AG09309 (cell line): ENCODE results near the gene MRPL53.

Experiments used
- DNase-seq: peaks from one replicate; pipeline ENCODE4 v3.0.0-alpha.2; 2010; ENCODE audit warnings: low read depth
- H3K4me3 ChIP-seq: 2 replicates; pipeline ENCODE4 v1.5.1; 2011; ENCODE audit warnings: mild to moderate bottlenecking, low read depth, low read length, moderate library complexity; ENCODE audit not compliant: control insufficient read depth
- CTCF ChIP-seq: IDR thresholded peaks from 2 replicates; pipeline ENCODE4 v1.5.1; 2011; ENCODE audit warnings: mild to moderate bottlenecking, low read depth, low read length, inconsistent platforms; ENCODE audit not compliant: insufficient read depth, control insufficient read depth; ENCODE audit errors: missing control alignments

MRPL53 gene

GRCh38 chr2:74496997-74497776, 24.7 kb upstream of the MRPL53 start:
- no peak for DNase-seq
- TF ChIP-seq CTCF = no peak
- no peak overlapping the region for H3K4me3 ChIP-seq

- no peak overlapping the region for H3K4me3 ChIP-seq
- TF ChIP-seq CTCF = no peak
- no peak for DNase-seq
Observed at GRCh38 chr2:74495440-74495839, 23.0 kb upstream of the MRPL53 start.

- TF ChIP-seq CTCF = no peak
- no peak overlapping the region for H3K4me3 ChIP-seq
- DNase-seq = no peak
Observed at GRCh38 chr2:74493546-74493945, 21.1 kb upstream of the MRPL53 start.

- no peak for DNase-seq
- H3K4me3 ChIP-seq = no peak overlapping the region
- no peak for TF ChIP-seq CTCF
Observed at GRCh38 chr2:74491648-74492544, 19.4 kb upstream of the MRPL53 start.

GRCh38 chr2:74489906-74490305, 17.4 kb upstream of the MRPL53 start:
- no peak overlapping the region for H3K4me3 ChIP-seq
- no peak for DNase-seq
- no peak for TF ChIP-seq CTCF

GRCh38 chr2:74488643-74489481, 16.4 kb upstream of the MRPL53 start:
- no peak for TF ChIP-seq CTCF
- H3K4me3 ChIP-seq = no peak overlapping the region
- DNase-seq = no peak
